DOHH2 (cell line): ENCODE measurements around the gene TRMT1.

Experiments used
- EZH2phosphoT487 ChIP-seq: fragments of 200-600 bp; sonication (generic); IDR thresholded peaks from 2 replicates; pipeline ENCODE4 v1.6.1; 2017; ENCODE audit warnings: borderline replicate concordance, mild to moderate bottlenecking, antibody characterized with exemption, low read length, moderate library complexity, mixed read lengths
- TF ChIP-seq, protein P1 (sequence below): fragments of 200-600 bp; sonication (generic); IDR thresholded peaks from one replicate; pipeline ENCODE4 v1.5.1; 2014; ENCODE audit warnings: antibody characterized with exemption, mild to moderate bottlenecking, low read depth, low read length; ENCODE audit not compliant: poor library complexity, severe bottlenecking

- TF ChIP-seq, protein P1, sequence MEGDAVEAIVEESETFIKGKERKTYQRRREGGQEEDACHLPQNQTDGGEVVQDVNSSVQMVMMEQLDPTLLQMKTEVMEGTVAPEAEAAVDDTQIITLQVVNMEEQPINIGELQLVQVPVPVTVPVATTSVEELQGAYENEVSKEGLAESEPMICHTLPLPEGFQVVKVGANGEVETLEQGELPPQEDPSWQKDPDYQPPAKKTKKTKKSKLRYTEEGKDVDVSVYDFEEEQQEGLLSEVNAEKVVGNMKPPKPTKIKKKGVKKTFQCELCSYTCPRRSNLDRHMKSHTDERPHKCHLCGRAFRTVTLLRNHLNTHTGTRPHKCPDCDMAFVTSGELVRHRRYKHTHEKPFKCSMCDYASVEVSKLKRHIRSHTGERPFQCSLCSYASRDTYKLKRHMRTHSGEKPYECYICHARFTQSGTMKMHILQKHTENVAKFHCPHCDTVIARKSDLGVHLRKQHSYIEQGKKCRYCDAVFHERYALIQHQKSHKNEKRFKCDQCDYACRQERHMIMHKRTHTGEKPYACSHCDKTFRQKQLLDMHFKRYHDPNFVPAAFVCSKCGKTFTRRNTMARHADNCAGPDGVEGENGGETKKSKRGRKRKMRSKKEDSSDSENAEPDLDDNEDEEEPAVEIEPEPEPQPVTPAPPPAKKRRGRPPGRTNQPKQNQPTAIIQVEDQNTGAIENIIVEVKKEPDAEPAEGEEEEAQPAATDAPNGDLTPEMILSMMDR = no peak
- no peak for TF ChIP-seq EZH2phosphoT487
These were observed 22.3 kb upstream of the TRMT1 start for GRCh38 chr19:13138916-13139198.
